ENCODE data around the gene UBA52. TPM values are rescaled to one million over a fixed set of nuclear protein-coding genes. Genes with fewer than 3 reads are reported as not detected.

UBA52 gene
- total and polyA plus RNA-seq, 2 of the 13 experiments (the other 11 are each of a cell fraction or from before 2014, with no cell fraction given): 959 to 1,782 TPM

- TF ChIP-seq ATF4 (CRISPR knock-in tag; IDR thresholded peaks at IDR 0.05) (peak in 1 of 2 experiments; percentile 3; a peak in 1 of 4 replicates), ZFX (CRISPR knock-in tag; IDR thresholded peaks at IDR 0.05; ENCODE audit: low read depth) (peak; percentile 81), ZIK1 (CRISPR knock-in tag; IDR thresholded peaks at IDR 0.05; ENCODE audit: borderline replicate concordance, low read depth) (peak; percentile 63; the same call in 1 of the 2 replicates), HOXA9 (CRISPR knock-in tag; IDR thresholded peaks at IDR 0.05; ENCODE audit: borderline replicate concordance) (no peak), ZSCAN22 (CRISPR knock-in tag; IDR thresholded peaks at IDR 0.05) (no peak; the same call in 1 of the 2 replicates), TEAD2 (CRISPR knock-in tag; IDR thresholded peaks at IDR 0.05) (no peak), ZNF570 (CRISPR knock-in tag; IDR thresholded peaks at IDR 0.05; ENCODE audit: borderline replicate concordance) (no peak), MTA3 (CRISPR knock-in tag; IDR thresholded peaks at IDR 0.05) (no peak), ZNF782 (CRISPR knock-in tag; IDR thresholded peaks at IDR 0.05; ENCODE audit: borderline replicate concordance) (peak; percentile 25; the same call in 1 of the 2 replicates), NAIF1 (CRISPR knock-in tag; IDR thresholded peaks at IDR 0.05; ENCODE audit: borderline replicate concordance) (no peak; the same call in 1 of the 2 replicates), ARID3A (IDR thresholded peaks at IDR 0.05; ENCODE audit: low read depth, low read length) (no peak), GPBP1L1 (CRISPR knock-in tag; IDR thresholded peaks at IDR 0.05) (no peak), YEATS2 (CRISPR knock-in tag; IDR thresholded peaks at IDR 0.05; ENCODE audit: borderline replicate concordance) (peak; percentile 52; the same call in 1 of the 2 replicates), SP5 (CRISPR knock-in tag; IDR thresholded peaks at IDR 0.05; ENCODE audit: borderline replicate concordance, low read depth) (peak; percentile 66), MLLT10 (CRISPR knock-in tag; IDR thresholded peaks at IDR 0.05) (no peak), GPN1 (CRISPR knock-in tag; IDR thresholded peaks at IDR 0.05; ENCODE audit: borderline replicate concordance) (no peak), ZNF547 (CRISPR knock-in tag; IDR thresholded peaks at IDR 0.05) (no peak), CEBPB (IDR thresholded peaks at IDR 0.05; ENCODE audit: borderline replicate concordance, low read depth, low read length) (no peak), RARG (CRISPR knock-in tag; IDR thresholded peaks at IDR 0.05; ENCODE audit: low read depth) (no peak; the same call in 1 of the 2 replicates), ZNF333 (CRISPR knock-in tag; IDR thresholded peaks at IDR 0.05; ENCODE audit: borderline replicate concordance) (0 out of 2 replicates have a peak, but pooled peaks have one; percentile 39)
- TF ChIP-seq, protein P1, sequence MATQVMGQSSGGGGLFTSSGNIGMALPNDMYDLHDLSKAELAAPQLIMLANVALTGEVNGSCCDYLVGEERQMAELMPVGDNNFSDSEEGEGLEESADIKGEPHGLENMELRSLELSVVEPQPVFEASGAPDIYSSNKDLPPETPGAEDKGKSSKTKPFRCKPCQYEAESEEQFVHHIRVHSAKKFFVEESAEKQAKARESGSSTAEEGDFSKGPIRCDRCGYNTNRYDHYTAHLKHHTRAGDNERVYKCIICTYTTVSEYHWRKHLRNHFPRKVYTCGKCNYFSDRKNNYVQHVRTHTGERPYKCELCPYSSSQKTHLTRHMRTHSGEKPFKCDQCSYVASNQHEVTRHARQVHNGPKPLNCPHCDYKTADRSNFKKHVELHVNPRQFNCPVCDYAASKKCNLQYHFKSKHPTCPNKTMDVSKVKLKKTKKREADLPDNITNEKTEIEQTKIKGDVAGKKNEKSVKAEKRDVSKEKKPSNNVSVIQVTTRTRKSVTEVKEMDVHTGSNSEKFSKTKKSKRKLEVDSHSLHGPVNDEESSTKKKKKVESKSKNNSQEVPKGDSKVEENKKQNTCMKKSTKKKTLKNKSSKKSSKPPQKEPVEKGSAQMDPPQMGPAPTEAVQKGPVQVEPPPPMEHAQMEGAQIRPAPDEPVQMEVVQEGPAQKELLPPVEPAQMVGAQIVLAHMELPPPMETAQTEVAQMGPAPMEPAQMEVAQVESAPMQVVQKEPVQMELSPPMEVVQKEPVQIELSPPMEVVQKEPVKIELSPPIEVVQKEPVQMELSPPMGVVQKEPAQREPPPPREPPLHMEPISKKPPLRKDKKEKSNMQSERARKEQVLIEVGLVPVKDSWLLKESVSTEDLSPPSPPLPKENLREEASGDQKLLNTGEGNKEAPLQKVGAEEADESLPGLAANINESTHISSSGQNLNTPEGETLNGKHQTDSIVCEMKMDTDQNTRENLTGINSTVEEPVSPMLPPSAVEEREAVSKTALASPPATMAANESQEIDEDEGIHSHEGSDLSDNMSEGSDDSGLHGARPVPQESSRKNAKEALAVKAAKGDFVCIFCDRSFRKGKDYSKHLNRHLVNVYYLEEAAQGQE (IDR thresholded peaks at IDR 0.05; ENCODE audit: borderline replicate concordance in 1 of 2, low read depth in 1 of 2, low read length in 2 of 2): 0 out of 4 replicates have a peak, but pooled peaks of 1 of the 2 experiments have one; percentile 38
These were observed 17.1 kb downstream of the UBA52 start, which contains the start of gene REX1BD (continued) for GRCh38 chr19:18588611-18589379.
